ENCODE results near the gene ARHGAP5. TPM values are rescaled to one million over a fixed set of nuclear protein-coding genes. Genes with fewer than 3 reads are reported as not detected.

Gene ARHGAP5
- total RNA-seq, 2 experiments from 2014 or later: 8.1 to 20.4 TPM

DNA sequence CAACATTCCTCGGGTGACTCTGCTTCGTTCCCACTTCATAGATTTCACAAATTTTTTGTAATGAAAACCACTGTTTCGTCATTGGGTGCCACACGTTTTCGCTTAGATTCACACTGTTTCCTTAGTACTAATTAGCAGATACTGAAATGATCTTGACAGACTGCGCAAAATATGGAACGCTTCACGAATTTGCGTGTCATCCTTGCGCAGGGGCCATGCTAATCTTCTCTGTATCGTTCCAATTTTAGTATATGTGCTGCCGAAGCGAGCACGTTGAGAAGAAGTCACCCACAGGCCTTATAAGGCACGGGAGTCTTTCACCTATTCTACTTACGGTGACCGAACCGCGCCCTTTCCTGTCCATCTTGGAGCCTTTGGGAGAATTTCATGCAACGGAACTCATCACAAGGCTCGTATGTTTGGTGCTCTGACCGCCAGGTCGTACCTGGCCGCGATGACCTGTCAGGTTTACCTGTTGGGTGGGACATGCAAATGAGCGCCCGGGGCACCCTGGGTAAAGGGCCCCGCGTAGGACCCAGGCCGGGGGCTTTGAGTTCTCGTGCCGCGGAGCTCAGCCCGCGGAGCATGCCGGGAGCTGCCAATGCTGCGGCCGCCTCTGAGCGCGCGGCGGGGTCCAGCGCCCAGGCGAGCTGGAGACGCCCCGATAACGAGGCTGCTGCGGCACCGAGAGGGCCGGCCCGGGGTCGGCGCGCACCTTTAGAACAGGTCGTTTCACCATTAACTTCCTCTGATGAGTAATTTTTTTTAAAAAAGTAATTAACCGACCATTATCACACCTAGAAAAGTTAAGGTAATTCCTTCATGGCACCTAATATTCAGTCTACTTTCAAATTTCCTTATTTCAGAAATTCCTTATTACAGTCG is 126.1 kb downstream of the ARHGAP5 start, which contains the start of gene RNU6-8:
TSS of gene RNU6-8 (minus strand) at position 272 of the 885 bp plus-strand sequence.
- peak within 1 kb of the TSS; percentile 97 for H2AFZ ChIP-seq (ENCODE audit: low read length)
- BruUV-seq (replicated peaks): no TSS peak
- H3K4me2 ChIP-seq (ENCODE audit: low read length): peak within 1 kb of the TSS; percentile 96
- peak within 1 kb of the TSS; percentile 80 for H3K4me3 ChIP-seq (ENCODE audit: low read depth, low read length, poor library complexity, severe bottlenecking)
- POLR2A ChIA-PET: interaction anchor here (0.7 to 1.1 kb wide), 2 partner anchors 128 to 363 kb away, joined by 3 to 4 read pairs; no protein-coding TSS in a partner anchor
- TF ChIP-seq, protein P1, sequence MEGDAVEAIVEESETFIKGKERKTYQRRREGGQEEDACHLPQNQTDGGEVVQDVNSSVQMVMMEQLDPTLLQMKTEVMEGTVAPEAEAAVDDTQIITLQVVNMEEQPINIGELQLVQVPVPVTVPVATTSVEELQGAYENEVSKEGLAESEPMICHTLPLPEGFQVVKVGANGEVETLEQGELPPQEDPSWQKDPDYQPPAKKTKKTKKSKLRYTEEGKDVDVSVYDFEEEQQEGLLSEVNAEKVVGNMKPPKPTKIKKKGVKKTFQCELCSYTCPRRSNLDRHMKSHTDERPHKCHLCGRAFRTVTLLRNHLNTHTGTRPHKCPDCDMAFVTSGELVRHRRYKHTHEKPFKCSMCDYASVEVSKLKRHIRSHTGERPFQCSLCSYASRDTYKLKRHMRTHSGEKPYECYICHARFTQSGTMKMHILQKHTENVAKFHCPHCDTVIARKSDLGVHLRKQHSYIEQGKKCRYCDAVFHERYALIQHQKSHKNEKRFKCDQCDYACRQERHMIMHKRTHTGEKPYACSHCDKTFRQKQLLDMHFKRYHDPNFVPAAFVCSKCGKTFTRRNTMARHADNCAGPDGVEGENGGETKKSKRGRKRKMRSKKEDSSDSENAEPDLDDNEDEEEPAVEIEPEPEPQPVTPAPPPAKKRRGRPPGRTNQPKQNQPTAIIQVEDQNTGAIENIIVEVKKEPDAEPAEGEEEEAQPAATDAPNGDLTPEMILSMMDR (conservative IDR thresholded peaks at IDR 0.05; ENCODE audit: low read length): no peak
- no peak for TF ChIP-seq EZH2phosphoT487 (IDR thresholded peaks at IDR 0.05; ENCODE audit: borderline replicate concordance, low read depth, low read length)
- H3K4me1 ChIP-seq (ENCODE audit: insufficient read depth, low read length, poor library complexity, severe bottlenecking): peaks cover 39% of the 10 kb centered on the region
- peak; percentile 93 for DNase-seq (ENCODE audit: low spot score)
- H3K9me3 ChIP-seq (ENCODE audit: low read length): no peaks in the 10 kb centered on the region
- CTCF ChIA-PET (ENCODE audit: unreplicated experiment): no interaction called here
- H3K27ac ChIP-seq (ENCODE audit: low read depth, low read length, poor library complexity, severe bottlenecking): peak within 1 kb of the TSS; percentile 31
- intact Hi-C loops (cut with micrococcal nuclease; ENCODE audit: unreplicated experiment): loop anchor here (1.0 to 10.0 kb wide), 6 partner anchors 127 to 1641 kb away; partner anchors contain the start of genes DTD2, HECTD1, NUBPL and SCFD1
- no peaks in the 10 kb centered on the region for H3K36me3 ChIP-seq (ENCODE audit: insufficient read depth, low read length)
- H3K79me2 ChIP-seq (ENCODE audit: insufficient read depth, low read depth, low read length): no peaks in the 10 kb centered on the region
- H4K20me1 ChIP-seq (ENCODE audit: insufficient read depth, low read length): no peaks in the 10 kb centered on the region
- no peaks in the 10 kb centered on the region for H3K9me2 ChIP-seq (ENCODE audit: insufficient read depth, low read length)

DNA sequence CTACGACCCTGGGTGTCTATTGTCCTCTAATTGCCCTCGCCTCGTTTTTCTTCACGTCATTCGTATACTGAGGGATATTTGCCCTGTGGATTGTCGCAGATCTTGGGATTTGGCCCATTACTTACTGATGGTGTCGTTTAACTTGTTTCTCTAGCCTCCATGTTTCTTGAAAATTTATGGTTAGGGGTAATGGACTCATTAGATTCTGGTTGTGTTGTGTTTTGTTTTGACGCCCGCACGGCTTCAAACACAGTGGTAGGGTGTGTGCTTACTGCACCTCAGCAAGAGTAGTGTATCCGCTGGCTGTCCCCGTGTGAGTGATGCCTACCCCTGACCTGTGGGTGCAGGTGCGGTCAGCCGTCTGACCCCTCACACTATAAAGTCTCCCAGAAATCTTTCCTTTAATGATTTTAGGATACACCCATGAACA is 126.8 kb downstream of the ARHGAP5 start:
- peak overlapping the region; percentile 80 for H3K4me3 ChIP-seq (ENCODE audit: low read depth, low read length, poor library complexity, severe bottlenecking)
- H3K9me3 ChIP-seq (ENCODE audit: low read length): no peaks in the 10 kb centered on the region
- H3K9me2 ChIP-seq (ENCODE audit: insufficient read depth, low read length): no peaks in the 10 kb centered on the region
- no peaks in the 10 kb centered on the region for H3K36me3 ChIP-seq (ENCODE audit: insufficient read depth, low read length)
- DNase-seq (ENCODE audit: low spot score): no peak
- intact Hi-C loops (cut with micrococcal nuclease; ENCODE audit: unreplicated experiment): loop anchor here (1.0 to 10.0 kb wide), 6 partner anchors 128 to 1642 kb away; partner anchors contain the start of genes DTD2, HECTD1, NUBPL and SCFD1
- peak overlapping the region; percentile 96 for H3K4me2 ChIP-seq (ENCODE audit: low read length)
- BruUV-seq (replicated peaks): no TSS peak
- TF ChIP-seq, protein P1 (conservative IDR thresholded peaks at IDR 0.05; ENCODE audit: low read length): no peak
- POLR2A ChIA-PET: interaction anchor here (0.7 kb wide), 1 partner anchor 362 kb away, joined by 3 read pairs; no protein-coding TSS in a partner anchor
- peaks cover 39% of the 10 kb centered on the region for H3K4me1 ChIP-seq (ENCODE audit: insufficient read depth, low read length, poor library complexity, severe bottlenecking)
- CTCF ChIA-PET (ENCODE audit: unreplicated experiment): no interaction called here
- H3K27ac ChIP-seq (ENCODE audit: low read depth, low read length, poor library complexity, severe bottlenecking): no peak overlapping the region
- no peaks in the 10 kb centered on the region for H4K20me1 ChIP-seq (ENCODE audit: insufficient read depth, low read length)
- no peaks in the 10 kb centered on the region for H3K79me2 ChIP-seq (ENCODE audit: insufficient read depth, low read depth, low read length)
- peak overlapping the region; percentile 96 for H2AFZ ChIP-seq (ENCODE audit: low read length)

Measured in OCI-LY7 (cell line).